Hepatocyte (in vitro differentiated cells): Measurements from ENCODE around the gene TMEM240.
"Not testable (repeated sequence)": the region's sequence is repeated elsewhere in the genome, so short reads cannot be mapped to it uniquely, and the experiment has no call there.

Experiments used
- EZH2phosphoT487 ChIP-seq: fragments of 200-600 bp; sonication (generic); IDR thresholded peaks from one replicate; pipeline ENCODE4 v1.6.1; 2018; ENCODE audit warnings: antibody characterized with exemption, mild to moderate bottlenecking, low read depth, moderate library complexity; ENCODE audit not compliant: unreplicated experiment, severe bottlenecking
- TF ChIP-seq, protein P1 (sequence below): fragments of 200-600 bp; sonication (generic); IDR thresholded peaks from 2 replicates; pipeline ENCODE4 v1.5.1; 2016; ENCODE audit warnings: antibody characterized with exemption, mild to moderate bottlenecking; ENCODE audit not compliant: poor library complexity

DNA sequence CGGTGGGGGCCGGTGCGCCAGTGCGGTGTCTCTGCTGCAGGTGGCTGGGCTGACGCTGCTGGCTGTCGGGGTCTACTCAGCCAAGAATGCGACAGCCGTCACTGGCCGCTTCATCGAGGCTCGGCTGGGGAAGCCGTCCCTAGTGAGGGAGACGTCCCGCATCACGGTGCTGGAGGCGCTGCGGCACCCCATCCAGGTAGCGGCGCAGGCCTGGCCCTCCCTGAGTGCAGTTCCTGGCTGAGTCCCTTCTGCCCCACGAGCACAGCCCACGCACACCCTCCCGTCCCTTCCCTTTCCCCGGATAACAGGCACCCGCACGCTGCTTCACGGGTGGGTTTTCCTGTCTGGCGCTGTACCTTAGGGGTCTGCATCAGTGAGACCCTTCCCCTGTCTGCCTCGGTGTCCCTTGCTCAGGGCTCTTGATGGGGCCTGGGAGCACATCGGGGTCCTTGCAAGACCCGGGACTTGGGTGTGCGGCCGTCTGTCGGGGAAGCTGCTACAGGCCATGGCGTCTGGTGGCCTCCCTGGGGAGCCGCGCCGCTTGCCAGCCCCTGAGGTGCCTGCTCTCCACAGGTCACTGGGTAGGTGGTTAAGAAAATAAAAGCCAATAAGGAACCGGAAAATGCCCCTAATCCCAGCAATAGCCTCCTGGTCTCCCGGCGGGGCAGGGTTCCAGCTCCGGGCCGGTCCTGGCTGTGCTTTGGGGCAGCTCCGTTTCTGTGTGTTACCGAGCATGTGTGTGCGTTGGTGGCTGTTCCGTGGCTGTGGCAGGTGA lies 55.3 kb downstream of the TMEM240 start:
- TF ChIP-seq EZH2phosphoT487 = not testable (repeated sequence)
- TF ChIP-seq, protein P1, sequence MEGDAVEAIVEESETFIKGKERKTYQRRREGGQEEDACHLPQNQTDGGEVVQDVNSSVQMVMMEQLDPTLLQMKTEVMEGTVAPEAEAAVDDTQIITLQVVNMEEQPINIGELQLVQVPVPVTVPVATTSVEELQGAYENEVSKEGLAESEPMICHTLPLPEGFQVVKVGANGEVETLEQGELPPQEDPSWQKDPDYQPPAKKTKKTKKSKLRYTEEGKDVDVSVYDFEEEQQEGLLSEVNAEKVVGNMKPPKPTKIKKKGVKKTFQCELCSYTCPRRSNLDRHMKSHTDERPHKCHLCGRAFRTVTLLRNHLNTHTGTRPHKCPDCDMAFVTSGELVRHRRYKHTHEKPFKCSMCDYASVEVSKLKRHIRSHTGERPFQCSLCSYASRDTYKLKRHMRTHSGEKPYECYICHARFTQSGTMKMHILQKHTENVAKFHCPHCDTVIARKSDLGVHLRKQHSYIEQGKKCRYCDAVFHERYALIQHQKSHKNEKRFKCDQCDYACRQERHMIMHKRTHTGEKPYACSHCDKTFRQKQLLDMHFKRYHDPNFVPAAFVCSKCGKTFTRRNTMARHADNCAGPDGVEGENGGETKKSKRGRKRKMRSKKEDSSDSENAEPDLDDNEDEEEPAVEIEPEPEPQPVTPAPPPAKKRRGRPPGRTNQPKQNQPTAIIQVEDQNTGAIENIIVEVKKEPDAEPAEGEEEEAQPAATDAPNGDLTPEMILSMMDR = not testable (repeated sequence)
